Suppressor macrophage treated with lipopolysaccharide for 1 hour (primary cell): ENCODE measurements around the gene DUT.

Experiments used
- DNase-seq, 3 donors: peaks; one replicate each; pipeline ENCODE4 v3.0.0-alpha.2; 2020 to 2022

The DUT gene

DNA sequence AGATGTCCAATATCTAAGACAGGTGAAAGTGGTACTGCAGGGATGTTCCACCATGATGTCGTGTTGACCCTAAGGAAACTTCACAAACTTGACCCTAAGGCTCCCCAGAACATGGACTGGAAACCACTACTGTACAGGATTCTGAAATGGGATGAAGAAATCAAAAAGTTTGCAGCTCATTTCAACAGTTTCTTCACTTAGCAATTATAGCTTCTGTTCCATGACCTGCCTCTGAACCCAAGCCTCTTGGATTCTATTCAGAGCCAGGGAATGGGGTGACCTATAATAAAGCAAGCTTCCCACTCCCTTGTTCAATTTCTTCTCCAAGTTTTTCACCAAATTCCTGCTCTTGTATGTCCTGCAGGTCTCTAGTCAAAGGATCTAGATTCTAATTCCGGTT, 40.7 kb downstream of the DUT start:
- DNase-seq: no peak

DNA sequence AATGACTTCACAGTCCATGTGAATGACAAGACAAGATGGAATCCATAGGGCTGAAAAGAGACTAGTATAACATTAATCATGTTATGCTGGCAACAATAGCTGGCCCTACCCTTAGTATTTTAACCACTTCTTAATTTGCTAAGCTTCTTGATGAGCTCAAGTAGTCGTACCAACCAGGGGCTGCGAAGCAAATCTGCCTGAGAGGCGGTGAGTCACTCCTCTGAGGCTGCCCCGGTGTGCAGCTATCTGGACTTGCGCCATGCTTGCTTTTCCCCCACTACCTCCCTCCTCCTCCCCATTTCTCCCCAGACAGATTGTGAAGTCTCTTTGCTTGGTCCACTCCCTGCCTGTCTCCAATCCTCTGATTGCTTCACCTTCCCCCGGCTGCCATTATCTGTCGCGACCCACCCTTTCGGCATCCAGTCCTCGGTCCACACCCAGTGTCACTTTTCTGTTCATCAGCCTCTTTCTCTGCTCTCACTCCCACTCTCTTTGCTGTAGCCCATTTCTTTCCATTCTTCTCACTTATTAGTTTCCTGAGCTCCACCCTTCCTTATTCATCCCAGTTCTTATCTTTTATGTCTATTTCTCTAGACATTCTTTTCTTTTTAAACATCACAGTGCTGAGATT, 42.7 kb downstream of the DUT start:
- DNase-seq: no peak

DNA sequence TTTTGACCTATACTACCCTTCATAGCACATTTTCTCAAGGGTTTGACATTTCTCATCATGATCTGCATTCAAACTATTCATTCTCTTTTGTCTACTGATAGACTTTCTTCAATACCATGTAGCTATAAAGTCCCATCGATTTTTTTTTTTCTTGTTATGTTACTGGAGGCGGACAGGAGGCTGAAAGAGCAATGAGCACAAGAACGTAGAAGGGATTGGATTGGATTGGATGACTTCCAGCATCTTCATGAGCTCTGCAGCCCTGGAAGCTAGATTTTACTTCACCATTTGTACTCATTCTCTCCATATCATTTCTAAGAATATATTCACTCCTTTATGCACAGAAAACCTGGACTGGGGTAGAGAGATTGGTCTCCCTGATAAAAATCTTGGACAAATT, 43.2 kb downstream of the DUT start:
- DNase-seq: no peak

DNA sequence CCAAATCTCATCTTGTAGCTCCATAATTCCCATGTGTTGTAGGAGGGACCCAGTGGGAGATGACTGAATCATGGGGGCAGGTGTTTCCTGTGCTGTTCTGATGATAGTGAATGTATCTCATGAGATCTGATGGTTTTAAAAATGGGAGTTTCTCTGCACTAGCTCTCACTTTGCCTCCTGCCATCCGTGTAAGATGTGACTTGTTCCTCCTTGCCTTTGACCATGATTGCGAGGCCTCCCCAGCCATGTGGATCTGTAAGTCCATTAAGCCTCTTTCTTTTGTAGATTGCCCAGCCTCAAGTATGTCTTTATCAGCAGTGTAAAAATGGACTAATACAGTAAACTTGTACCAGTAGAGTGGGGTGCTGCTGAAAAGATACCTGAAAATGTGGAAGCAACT, 44.5 kb downstream of the DUT start:
- DNase-seq: no peak

DNA sequence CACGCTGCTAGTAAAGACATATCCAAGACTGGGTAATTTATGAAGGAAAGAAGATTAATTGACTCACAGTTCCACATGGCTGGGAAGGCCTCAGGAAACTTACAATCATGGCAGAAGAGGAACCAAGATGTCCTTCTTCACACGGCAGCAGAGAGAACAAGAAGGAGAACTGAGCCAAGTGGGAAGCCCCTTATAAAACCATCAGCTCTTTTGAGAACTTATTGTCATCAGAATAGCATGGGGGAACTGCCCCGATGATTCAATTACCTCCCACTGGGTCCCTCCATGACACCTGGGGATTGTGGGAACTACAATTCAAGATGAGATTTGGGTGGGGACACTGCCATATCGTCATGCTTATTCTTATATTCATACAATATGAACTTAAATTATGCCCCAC, 49.0 kb downstream of the DUT start:
- peak; percentile 39 to 55 (median 42) for DNase-seq

DNA sequence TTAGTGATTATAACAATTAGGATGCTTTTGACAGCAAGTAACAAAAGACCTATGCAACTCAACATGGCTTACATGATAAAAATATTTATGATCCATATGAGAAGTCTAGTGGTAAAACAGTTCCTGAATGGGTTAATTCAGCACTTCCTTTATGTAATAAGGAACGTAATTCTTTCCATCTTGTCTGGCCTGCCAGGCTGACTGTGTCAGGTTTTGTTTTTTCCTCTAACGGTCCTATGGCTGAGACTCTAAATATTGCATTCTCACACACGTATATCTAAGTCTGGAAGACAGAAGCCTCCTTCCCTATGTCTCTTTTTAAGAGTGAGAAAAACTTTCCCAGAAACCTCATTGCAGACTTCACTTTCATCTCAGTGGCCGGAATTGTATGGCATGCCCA, 50.6 kb downstream of the DUT start:
- DNase-seq: no peak

DNA sequence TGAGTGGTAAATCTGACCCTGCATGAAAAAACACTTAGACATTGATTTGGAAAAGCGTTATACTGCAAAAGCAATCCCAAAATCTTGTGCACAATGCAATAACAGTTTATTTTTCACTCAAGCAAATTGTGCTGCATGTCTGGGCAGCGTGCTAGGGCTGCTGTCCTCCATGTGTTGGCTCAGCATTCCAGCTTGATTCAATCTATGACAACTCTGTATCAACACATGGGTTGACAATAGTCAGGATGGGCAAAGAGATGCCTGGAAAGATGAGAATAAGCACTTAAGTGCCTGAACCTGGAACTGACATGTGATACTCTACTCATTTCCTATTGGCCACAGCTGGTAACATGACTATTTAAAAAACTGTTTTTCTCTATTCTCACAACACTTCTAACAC, 51.8 kb downstream of the DUT start:
- DNase-seq: no peak

DNA sequence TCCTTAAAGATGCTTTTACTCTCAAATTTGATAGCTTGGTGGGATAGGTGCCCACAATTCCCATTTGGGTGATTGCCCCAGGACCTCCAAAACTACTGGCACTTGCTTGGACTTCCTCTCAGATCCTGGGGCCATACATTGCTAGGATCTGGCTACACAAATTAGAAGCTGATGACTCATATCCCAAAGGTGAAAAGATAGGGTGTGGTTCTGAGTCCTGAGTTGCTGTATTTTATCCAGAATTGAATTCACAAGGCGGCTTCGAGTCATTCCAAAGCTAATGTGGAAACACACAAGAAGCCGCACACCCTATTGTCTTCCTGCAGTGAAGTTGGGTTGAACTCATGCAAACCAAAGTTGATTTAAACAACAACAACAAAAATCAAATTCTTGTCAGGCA, 53.4 kb downstream of the DUT start:
- no peak for DNase-seq

DNA sequence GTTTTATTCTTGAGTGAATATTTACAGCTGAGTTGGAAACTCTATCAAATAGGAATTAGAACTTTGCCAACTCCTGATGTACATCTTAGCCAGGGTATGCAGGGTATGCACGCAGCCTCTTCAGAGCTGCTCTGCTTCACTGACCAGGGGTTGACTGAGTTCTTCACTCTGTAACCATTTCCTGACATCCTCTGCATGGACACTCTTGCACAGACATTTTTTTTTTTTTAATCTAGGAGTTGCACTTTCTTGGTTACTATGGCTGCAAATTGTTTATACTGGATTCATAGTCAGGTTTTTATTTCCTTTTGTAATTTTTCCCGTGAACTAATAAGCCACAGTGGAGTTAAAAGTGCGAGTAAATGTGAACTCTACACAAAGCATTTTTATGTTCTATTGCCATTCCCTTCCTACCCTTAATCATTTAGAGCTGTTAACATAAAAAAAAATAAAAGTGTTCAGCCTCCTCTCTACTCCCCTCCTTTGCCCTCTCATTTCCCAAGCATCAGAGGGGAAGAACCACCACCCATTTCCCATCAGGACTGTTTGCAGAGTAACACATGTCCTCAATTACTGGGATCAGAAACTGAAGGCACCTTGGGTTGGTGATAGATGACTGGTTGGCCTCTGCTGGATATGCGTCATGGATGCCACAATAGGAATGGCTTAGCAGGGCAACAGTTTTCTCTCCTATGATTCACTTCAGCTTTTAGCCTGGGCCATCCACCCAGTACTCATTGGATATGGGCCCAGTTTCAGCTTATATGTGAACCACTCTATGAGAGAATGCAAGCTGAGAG, 54.0 kb downstream of the DUT start:
- DNase-seq: no peak

DNA sequence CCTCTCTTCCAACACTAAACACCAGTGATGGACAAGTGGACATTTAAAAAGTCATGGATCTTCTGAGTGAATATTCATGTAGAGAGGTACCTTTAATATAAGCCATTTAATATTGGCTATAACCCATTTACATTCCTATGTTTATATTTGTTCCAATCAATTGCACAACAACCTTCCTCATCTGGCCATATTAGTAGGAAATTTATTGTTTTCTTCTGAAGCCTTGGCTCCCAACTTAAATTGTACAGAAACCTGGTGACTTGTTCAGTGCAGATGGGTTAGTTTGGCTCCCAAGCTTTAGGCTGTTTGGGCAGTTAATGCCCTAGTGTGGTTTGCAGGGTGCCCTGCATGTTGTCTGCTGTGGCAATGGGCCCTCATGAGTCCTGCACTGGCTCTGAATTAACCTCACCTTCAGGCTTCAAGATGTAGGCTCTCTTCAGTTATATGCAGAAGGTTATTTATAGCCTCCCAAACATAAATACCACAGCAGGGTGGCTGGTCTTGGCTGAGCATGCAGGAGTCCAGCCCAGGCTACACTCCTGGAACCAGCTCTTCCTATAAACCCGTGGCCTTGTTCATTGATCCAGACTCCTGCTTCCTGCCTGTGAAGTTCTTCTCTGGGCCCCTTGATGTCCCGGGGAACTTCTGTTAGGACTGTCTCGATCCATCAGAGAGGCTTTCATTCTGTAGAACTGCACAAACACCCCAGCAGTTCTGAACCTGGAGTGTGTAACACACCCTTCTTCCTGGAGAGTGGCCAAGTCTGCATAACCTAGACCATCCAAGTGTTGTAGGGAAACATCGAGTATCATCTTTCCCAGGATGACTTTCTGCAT, 57.0 kb downstream of the DUT start:
- no peak for DNase-seq

DNA sequence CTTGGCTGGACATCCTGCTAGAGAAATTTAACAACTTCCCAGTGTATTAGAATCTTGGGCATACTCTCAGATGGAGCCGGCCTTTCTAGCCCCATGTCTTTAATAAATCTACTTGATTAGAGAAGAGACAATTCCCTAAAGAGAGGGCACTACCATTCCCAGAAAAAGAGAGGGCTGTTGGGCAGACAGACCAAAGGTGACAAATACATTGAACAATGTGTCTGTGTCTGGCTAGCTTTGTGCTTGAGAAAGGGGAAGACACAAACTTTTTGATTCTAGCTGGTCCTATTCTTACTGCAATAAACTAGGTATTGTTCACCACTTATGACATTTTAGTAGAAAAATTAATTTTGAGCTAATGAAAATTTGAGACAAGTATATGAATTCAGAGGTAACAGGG, 57.7 kb downstream of the DUT start:
- no peak for DNase-seq

DNA sequence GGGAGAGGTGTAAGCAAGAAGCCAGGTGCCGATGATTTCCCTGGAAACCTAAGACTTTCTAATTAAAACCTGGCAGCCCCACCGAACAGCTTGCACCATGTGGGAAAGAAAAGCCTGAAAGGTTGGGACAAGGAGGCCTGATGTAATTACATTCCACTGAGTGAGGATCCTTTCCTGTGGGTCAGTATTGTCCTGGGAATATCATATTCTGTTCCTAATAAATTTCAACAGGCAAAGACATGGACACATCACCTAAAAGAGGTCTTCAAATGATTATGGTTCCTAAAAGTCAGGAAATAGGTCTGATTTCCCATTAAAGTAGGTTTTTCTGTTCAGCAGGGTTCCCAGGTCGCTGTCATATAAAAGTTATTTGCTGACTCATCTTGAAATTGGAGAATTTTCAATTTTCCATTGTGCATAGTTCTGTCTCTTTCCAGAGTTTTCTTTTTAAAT, 58.5 kb downstream of the DUT start:
- no peak for DNase-seq

DNA sequence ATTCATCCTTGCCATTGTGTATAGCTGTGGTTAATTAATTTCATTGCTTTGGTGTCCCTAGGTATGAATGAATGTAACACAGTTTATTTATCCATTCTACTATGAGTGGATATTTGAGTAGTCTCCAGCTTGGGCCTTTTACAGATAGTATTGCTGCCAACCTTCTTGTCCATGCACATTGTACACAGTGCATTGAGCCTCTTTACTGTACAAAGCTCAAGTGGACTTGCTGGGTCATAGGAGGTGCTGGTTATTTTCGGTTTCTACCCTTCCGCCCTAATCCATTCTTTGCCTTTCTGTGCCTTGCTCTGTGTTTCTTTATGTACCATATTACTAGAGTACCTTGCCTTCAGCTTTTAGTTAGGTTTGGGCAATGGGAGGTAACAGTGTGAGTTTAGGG, 60.7 kb downstream of the DUT start:
- no peak for DNase-seq

DNA sequence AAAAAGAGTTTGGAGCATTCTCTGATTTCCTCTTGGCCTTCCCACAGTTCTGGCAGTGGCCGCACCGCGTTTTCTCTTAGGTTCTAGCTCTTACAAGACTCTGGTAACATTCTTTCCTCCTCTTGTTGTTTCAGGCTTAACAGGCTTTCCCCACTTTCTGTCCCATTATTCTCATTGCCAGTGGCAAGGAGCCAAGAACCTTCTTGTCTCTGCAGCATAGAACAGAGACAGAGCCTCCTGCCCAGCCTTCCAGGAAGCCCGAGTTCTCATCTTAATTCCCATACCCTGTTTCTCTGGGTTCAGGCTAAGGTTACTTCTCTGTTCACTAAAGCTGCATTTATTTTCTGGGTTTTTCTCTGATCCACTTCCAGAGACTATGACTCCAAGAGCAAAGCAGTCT, 61.1 kb downstream of the DUT start:
- no peak for DNase-seq
